HG03039 (cell line): Measurements from ENCODE around the gene SP8.
A peak's percentile ranks its signal among the peaks of the same experiment; 100 is the strongest.

Experiments used
- ATAC-seq: cut with Tn5 transposase; IDR thresholded peaks from one replicate; pipeline ENCODE4 v1.9.1; 2021; ENCODE audit warnings: mild to moderate bottlenecking, moderate library complexity; ENCODE audit not compliant: unreplicated experiment

SP8 gene

GRCh38 chr7:20795361-20795760, 8.7 kb upstream of the SP8 start:
- ATAC-seq: no peak

- ATAC-seq: no peak
These were observed 8.0 kb upstream of the SP8 start for GRCh38 chr7:20794676-20795075.

DNA sequence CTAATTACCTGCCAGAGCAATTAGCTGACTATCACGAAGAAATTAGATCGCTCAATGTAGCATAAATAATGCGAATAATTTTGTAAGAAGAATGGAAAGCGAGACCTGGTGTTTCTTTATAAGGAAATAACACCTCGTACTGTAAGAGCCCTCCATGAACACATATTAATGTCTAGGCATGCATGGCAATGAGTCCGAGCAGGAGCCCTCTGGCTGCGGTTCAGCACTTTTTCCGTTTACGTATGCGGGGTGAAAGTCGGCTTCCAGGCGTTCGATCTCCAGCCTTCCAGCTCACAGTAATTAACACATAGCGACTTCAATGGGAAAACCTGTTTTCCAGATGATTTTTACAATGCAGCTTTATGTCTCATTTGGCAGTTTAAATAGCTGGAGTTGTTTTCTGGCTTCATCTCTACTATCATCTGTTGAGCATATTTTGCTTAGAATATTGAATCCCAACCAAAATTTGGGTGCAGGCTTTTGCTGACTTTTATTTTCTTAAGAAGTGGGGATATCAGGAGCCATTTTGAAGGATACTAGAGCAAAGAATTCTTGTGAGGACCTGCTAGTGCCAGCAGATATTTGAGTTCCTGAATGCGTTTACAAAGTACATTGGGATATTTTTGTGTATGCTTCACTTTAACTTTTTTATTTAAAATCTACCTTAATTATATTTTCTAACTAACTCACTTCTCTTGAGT, 7.2 kb upstream of the SP8 start:
- no peak for ATAC-seq

DNA sequence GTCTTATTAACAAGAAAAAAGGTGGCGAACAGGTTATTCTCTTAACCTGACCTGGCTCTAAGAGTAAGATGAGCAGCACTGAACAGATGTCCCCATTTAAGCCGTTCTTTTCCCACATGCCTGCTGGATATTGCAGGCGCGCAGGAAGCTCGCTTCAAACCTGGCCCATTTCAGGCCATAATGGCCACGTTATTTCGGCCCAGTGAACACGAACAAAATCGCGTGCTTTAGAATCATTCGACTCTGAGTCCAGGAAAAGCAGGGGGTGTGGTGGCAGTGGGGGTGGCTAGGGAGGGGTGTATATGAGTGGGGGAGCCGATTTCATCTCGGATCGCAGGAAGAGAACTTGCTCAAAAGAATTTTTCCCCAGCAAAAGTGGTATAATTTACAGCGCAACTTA, 6.6 kb upstream of the SP8 start:
- ATAC-seq: no peak

GRCh38 chr7:20791538-20792434, 5.1 kb upstream of the SP8 start:
- no peak for ATAC-seq

DNA sequence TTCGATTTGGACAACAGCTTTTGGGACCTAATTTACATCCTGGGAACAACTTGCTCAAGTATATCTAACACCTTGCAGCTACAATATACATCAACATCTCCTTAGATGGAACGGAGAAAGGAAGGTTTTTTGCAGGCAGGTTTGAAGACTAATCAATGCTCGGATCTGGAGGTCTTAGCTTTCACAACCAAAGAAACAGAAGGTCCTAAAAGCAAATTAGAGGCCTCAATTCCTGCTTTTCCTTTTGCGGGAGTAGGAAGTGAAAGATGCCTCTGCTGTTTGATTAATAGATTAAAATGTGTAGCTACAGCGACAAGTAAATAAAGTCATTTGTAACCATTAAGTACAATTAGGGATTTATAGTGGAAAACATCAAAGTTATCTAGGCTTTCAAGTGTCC, 3.7 kb upstream of the SP8 start:
- no peak for ATAC-seq

DNA sequence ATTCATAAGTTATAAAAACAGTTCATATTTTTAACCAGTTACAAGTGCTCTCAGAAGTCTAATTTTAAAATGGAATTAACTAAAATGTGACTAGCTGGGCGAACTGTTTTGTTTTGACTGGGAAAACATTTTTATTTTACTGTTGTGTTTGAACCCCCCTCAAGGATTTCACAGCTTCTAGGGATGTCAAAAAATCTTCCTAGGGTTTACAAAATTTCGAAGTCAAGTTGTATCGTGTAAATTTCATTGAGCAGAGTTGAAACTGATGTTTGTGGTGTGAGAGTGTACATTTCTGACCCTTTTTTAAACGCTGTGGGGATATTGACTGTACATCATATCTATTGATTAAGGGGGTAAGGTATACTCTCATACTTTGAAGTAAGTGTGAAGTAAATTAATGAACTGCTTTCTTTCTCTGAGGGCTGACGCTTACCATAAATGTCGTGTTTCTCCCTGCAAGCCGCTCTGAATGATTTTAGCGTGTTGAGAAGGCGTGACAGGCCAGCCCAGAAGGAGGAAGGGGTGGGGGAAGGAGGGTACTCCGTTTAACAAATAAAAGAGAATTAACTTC, 1.8 kb upstream of the SP8 start:
- no peak for ATAC-seq

DNA sequence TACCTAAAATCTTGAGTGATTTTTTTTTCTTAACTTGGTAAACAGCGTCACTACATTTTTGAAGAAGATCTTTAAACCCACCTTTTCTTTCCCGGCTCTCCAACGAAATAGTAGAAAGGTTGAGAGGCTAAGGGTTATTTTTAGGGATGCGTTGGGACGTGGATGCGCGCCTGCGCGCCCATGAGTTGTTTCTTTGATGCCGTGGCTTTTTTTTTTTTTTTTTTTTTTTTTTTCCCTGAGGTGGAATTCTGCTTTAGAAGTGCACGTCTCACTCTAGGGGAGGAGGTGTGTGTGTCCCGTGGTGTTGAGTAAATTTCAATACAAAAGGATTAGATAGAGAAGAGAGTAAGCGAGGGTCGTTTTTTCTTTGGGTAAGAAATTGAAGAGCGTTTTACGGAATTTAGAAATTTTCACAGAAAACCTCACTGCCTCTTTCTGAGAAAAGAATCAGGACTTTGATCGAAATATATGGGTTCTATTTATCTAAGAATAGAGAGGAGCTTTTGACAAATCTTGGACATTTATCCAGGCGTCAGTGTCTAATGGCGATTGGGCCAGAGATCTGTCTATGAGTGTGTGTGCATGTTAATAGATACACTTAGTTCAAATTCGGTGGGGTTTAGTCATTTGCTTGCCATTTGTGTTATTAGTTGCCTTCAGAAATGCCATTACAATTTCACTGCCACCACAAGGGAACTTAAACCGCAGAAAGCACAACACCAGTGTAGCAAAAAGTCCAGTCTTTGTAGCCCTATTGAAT, 1.2 kb upstream of the SP8 start:
- no peak for ATAC-seq

DNA sequence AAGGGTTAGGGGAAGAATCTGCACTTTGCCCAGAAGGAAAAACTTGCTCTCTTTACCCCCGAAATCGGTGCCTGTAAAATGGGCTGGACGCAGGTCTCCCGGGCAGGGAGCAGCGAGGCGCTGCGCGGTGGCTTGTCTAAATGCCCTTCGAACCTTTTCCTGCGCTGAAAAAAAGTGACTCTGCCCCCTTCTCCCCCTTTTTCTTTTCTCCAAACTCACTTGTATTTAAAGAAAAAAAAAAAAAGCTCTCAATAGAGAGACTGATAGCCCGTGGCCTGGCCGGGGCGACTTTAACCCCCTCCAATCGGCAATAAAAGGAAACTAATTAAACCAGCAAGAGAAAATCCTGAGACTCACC, 286 bp downstream of the SP8 start:
- ATAC-seq: no peak

- no peak for ATAC-seq
These were observed 655 bp downstream of the SP8 start for GRCh38 chr7:20786049-20786412.

GRCh38 chr7:20785157-20786048, 1.3 kb downstream of the SP8 start:
- no peak for ATAC-seq

GRCh38 chr7:20784388-20785156, 2.1 kb downstream of the SP8 start:
- no peak for ATAC-seq

DNA sequence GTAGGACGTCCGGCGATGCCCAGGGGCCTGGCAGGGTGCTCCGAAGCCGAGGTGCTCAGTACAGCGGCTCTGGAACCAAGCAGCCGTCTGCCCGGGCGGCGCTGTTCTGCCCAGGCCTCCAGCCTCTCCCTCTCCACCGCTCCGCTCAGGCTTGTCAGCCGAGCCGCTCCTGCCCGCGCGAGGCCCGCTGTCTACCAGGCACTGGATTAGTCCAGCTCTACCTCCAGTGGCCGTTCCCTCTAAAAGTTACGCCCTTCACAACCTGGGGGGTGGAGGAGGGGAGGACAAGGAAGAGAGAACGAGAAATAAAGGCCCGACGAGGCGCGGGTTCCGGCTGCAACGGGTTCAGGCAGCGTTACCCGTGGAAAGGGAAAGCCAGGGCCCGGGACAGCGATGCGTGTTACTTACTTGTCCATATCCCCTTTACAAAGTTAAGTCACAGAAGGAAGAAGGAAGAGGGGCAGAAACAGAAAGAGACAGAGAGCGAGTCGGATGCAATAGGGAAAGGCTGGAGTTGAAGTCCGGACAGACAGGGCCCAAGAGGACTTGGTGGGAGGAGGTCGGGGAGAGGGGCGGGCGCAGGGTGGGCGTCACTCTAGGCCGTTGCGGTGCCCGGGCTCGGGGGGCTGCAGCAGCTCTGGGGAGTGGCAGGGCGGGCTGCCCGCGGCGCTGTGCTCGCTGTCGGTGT, 2.8 kb downstream of the SP8 start:
- no peak for ATAC-seq

DNA sequence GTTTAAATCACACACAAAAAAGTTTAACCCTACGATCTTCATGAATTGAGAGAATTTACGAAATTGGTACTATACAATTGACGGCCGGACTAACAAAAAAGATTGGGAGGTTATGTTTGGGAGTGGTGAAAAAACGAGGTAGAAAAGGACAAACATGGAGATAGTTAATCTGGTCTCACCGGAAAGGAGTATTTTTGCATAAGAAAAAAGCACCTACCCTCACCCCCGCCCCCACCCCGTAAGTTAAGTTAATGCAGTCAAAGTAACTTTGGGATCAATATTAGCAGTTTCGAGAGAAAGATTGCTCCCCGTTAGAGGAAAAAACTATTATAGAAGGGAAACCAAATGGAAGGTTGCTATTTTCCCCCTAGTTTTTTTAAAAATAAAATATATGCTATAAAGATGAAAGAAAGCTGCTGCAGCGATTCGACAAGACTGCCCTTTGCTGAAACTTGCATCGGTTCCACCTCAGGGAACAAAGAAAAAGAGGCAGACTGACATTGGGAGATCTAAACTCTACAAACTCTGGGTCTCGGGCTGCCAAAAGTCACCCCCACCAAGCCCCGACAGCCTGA, 3.5 kb downstream of the SP8 start:
- ATAC-seq: no peak

GRCh38 chr7:20779041-20779440, 7.6 kb downstream of the SP8 start:
- ATAC-seq: no peak

- peak; percentile 59 for ATAC-seq
These were observed 8.5 kb downstream of the SP8 start for GRCh38 chr7:20778063-20778721.

- ATAC-seq: peak; percentile 10
These were observed 9.2 kb downstream of the SP8 start for GRCh38 chr7:20777377-20778062.

DNA sequence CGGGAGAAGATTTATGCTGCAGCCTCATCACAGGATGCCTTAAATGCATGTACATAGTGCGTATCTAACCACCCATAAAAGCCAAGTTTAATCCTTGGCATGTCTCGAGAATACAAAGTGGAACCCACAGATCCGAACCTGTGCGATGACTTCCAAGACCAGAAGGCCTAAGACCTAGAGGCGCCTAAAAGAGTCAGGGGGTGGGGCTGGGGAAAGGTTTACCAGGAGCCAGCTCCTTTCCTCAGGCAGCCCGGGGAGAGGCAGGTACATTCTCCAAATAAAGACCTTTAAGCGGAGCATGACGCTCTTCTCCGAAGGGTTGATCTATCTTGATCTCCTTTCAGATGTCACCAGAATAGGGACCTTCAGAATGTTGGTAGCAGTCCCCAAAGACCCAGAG, 9.7 kb downstream of the SP8 start:
- no peak for ATAC-seq
